Stimulated activated naive CD4-positive, alpha-beta T cell (primary cell): Measurements from ENCODE around the gene EGLN3.
"Not testable (repeated sequence)": the region's sequence is repeated elsewhere in the genome, so short reads cannot be mapped to it uniquely, and the experiment has no call there.

Experiments
- DNase-seq, 6 experiments: peaks; one replicate each; lab custom pipeline; 2025; lab: John Stamatoyannopoulos, UW

The EGLN3 gene

DNA sequence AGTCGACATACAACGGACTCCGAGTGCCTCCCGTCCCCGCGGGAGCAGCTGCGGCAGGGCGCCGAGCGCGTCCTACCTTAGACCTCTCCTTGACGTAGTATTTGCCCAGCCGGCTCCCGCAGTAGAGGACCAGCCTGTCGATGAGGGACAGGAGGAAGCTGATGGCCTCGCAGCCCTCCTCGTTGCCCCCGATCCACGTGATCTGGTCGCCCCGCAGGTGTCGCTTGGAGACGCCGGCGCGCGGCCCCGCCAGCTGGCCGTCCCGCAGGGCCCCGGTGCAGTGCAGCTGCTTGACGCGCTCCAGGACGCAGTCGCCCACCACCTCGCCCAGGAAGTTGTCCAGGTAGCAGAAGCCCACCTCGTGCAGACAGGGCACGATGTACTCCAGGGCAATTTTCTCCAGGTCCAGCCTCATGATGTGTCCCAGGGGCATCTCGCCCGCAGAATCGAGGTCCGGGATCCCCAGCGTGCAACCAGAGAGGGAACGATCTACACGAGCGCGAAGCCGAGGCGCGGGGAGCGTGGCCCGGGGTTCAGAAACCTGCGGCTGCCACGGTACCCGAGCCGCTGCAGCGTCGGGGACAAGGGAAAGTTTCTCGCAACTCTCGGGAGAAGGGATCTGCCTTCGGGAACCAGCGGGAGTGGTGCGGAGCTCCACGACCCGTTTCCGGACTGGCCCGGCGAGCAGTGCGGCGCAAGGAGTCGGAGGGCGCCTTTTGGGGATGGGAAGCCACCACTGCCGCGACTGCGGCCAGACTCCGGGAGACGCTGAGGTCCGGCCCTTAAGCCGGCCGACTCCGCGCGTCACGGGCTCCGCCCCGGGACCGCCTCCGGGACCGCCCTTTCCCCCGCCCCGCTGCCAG, at the start of gene EGLN3:
Gene EGLN3, minus strand, starts transcription at position 755 of the 863 bp plus-strand sequence. Its CDS starts 322 bp downstream, at position 433.
- peak in 1 of 6 experiments; percentile 3 for DNase-seq

DNA sequence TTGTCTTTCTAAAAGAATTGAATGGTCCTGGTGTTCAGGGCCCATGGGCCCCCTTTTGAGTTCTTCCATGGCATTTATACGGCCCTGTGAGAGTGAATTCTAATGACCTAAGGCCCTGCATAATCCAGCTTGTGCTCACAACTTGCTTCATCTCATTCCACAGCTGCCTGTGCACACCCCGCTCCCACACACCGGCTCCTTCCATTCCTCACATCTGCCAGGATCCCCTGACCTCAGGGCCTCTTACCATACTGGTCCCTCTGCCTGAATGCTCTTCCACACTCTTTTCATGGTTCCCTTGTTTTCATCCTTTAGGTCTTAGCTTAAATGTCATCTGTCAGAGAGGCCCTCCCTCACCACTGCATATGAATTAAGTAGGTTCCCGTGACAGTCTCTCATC, 49.5 kb upstream of the EGLN3 start:
- DNase-seq: no peak

DNA sequence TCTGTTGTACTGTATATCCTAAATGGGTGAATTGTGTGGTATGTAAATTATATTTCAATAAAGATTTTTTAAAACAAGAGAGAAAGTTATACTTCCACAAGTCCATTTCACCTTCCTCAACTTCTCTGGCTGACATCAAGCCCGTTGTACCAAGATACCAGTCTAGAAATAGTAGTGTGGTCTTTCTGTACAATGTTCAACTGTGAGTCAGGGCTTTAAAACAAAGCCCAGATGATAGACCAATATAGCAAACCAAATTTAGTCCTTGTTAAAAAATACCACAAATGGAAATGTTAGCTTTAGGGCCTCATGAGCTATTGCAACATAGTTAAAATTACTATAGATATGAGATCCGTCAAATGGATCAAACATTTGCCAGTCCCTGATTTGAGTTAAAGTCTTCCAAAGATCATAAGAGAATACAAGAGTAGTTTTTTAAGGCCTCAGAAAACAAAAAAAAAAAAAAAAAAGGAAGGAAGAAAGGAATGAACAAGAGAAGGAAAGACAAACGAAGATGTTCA, 49.0 kb upstream of the EGLN3 start:
- DNase-seq: no peak

DNA sequence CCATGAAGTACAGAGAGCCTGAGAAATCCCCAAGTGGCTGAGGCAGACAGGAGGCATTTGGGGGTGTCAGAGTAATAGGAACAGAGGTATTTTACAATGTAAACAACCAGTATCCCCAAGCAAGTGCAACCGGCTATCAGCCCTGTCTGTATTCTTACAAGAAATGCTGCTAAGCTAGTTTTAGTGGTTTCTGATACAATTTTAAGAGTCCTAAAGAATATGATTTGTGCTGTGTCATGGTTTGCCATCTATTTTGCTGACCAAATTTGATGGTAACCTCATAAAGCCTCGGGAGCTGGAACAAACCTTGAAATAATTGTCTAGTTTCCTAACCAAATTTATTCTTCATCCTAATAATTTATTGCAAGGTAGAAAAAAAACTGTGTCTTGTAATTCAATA, 46.7 kb upstream of the EGLN3 start:
- DNase-seq: no peak

DNA sequence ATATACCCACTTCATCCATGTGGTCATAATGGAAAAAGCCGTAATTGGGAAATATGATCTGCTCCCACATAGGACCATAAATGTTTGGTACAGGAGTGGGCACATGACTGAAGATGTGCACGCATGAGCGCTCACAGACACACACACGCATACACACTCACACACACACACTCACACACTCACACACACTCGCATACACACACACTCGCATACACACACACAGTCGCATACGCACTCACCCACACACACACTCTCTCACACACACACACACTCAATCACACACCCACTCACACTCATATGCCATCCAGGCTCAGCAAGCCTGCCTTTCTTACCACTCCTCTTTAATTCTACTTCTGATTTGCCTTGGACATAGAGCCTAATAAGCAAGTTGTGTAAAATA, 45.6 kb upstream of the EGLN3 start:
- DNase-seq: no peak

DNA sequence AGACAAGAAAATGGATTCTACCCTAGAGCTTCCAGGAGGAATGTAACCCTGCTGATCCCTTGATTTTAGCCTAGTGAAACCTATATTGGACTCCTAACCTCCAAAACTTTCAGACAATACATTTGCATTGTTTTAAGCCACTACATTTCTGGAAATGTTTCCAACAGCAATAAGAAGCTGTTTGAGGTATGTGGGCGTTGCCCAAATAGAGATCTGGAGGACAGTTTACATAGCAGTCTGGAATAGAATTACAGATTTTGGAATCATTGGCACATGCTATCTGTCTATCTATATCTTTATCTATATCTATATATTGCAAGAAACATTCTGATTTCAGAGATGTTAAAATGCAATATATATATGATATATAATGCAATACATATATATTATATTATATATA, 42.4 kb upstream of the EGLN3 start:
- DNase-seq: no peak

DNA sequence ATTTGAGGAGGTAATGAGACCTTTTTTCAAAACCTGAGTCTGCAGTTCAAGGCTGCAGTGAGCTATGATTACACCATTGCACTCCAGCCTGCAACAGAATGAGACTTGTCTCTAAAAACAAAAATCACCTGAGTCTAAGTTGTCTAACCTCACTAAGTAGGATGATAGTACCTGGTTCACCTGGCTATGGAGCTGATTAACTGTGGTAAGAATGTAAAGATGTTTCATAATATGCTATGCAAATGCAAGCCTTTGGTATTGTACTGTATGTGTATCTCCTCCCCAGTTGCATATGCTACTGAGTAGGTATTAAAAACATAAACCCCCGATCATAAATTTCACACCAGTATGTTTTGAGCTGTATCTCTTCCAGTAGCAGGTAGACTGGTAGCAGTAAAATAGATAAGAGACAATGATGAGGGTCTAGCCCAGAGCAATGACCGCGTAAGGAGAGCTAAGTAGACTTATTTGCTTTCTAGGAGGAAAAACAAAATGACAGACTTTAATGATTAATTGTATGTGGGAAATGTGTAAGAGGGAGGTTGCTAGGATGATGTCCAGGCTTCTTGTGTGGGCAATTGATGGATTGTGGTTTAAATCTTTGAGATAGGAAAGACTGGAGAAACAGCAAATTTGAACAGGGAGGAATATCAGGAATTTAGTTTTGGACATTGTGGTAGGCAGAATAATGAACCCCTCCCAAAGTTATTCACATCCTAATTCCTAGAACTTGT, 41.6 kb upstream of the EGLN3 start:
- DNase-seq: no peak

DNA sequence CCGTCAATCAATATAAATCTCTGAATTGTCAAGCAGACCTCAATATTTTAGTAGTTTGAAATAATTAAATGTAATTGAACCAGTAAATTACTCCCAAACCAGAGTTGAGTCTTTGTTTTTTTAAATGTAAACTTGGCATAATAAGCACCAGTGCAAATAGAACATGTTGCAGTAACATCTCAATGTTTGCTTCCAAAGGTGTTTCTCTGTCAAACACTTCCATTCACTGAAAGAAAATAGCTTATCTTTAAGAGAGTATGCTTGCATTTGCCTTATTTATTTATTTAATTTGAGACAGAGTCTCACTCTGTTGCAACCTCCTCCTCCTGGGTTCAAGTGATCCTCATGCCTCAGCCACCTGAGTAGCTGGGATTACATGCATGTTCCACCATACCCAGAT, 39.9 kb upstream of the EGLN3 start:
- no peak for DNase-seq

DNA sequence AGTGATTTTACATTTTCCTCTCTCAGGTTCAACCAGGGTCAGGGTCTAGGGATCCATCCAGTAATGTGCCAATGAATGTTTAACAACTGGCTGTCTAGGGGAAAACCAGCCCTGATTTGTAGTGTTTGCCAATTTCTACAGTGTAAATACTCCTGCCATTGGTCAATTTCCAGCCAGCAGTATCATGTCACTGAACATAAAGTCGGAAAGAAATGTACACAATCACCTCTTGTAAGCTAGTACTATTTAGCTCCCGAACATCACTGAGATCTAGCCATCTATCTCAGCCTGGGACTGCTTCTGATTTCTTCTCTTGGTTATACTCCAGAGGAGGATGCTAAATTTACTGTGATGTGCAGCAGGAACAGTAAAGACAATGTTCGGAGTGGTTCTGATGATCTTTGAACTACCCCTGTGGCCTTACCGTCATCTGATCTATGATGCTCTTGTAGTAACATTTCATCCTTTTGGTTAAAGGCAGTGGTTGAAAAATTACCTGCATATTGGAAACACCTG, 36.7 kb upstream of the EGLN3 start:
- DNase-seq: no peak

DNA sequence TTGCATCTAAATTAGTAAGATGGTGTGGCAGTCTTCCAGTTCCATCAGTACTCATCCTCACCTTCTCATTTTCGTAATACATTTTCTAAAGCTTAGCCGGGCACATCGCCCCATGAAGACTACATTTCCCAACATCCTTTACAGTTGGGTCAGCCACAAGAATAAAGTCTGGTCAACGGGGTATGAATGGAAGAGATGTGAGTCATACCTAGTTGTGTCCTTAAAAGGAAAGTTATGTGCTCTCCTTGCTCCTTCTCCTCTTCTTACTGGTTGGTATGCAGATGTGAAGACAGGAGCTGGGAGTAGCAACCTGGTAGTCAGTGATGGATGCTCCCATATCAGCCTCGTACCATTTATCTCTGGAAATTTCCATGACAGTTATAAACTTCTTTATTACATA, 35.9 kb upstream of the EGLN3 start:
- DNase-seq: no peak

DNA sequence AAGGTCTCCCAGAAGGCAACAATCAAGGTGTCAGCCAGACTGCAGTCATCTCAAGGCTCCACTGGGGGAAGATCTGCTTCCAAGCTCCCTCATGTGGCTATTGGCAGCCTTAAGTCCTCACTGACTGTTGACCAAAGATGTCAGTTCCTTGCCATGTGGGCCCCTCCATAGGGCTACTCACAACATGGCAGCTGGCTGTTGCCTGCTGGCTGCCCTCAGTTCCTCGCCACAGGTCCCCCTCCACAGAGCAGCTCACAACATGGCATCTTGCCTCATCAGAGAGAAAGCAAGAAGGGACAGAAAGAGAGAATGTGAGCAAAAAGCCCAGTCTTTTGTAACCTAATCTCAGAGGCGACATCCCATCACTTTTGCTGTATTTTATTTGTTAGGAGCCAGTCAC, 34.4 kb upstream of the EGLN3 start:
- DNase-seq: no peak

DNA sequence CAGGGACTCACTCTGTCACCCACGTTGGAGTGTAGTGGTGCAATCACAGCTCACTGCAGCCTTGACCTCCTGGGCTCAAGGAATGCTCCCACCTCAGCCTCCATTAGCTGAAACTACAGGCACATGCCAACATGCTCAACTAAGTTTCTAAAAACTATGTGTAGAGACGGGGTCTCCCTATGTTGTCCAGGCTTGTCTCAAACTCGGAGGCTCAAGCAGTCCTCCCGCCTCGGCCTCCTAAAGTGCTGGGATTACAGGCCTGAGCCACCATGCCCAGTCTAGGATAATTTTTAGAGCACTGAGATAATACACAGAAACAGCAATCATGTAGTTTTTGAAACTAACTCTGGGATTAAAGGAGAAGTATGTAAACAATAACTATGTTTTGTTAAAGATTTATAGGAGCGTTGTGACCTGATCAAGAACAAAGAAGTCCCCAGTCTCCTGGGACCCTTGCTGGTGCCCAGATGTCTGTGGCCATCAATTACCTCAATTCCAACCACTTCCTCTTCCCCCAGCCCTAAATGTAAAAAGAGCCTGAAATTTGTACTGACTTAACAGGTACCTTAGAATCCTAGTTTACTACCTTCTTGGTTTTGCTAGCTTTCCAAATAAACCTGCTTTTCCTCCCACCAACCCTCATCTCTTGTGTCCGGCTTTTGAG, 28.9 kb upstream of the EGLN3 start:
- no peak for DNase-seq

DNA sequence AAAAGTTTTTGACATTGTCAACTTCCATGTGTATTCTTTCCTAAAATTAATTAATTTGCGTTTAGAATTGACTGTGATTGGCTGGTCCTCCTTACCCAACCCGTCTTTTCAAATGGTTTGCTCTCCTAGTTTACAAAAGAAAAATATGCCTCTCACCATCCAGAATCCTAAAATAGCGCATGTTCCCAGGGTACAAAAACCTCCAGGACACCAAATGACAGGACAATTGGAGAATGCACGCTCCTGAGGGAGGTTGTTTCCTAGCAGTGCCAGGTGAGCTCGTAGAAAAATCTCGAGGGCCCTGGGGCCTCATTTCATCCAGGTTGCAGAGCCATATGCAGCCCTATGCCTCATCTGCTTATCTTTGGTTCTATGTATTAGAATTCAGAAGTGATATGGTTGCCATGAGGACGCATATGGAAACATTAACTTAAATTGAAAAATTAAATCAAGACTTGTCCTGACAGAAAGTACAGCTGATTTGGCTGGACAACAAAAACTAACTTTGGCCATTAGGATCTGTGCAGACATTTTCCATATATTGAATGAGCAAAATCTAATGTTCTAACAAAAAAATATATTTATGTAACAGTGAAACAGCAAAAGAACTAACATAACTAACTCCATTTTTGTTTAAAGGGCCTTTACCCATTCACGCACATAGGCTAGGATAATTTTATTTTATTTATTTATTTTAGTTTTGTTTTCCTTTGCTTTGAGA, 28.2 kb upstream of the EGLN3 start:
- DNase-seq: no peak

DNA sequence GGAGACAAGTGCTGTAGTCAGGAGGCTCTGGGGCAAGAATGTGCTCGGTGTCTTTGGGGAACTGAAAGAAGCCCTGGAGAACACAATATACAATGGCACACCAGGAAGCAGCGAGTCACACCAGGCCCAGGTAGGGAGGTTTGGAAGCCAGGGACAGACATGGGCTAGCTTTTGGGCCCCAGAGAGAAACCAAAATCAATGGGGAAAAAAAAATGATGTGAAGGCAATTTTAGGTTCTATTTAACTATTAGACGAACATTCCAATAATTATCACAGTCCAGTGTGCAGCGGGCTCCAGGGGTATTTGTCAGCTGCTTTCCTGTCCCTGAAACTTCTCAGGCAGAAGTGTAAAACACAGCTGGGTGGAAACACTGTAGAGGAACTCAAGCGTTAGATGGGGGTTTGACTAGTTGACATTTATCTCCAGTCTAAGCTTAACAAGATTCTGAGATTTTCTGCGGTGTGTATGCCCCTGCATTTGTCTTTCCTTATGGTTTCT, 21.8 kb upstream of the EGLN3 start:
- no peak for DNase-seq

DNA sequence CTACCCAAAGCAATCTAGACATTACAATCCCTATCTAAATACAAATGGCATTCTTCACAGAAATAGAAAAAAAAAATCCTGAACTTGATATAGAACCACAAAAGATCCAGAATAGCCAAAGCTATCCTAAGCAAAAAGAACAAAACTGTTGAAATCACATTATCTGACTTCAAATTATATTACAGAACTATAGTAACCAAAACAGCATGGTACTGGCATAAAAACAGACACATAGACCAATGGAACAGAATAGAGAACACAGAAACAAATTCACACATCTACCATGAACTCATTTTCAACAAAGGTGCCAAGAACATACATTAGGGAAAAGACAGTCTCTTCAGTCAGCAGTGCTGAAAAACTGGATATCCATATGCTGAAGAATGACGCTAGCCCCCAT, 19.0 kb upstream of the EGLN3 start:
- DNase-seq: not testable (repeated sequence)

DNA sequence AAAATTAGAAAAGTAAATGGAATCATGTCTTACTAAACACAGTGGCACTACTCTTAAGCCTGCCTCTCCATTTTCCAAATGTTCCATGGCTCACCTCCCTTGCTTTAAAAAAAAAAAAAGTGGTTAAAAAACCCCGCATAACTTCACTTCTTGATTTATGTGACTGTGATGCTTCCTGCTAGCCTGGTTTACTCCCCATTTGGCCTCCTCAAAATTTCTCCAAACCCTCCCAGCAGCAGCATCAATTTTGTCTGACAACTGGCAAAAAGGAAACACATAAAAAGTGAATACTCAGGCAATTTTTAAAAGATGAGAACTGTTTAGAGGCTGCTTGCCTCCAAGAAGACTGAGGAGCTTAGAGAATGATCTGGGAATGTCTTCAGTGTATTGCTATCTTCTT, 17.8 kb upstream of the EGLN3 start:
- no peak for DNase-seq

DNA sequence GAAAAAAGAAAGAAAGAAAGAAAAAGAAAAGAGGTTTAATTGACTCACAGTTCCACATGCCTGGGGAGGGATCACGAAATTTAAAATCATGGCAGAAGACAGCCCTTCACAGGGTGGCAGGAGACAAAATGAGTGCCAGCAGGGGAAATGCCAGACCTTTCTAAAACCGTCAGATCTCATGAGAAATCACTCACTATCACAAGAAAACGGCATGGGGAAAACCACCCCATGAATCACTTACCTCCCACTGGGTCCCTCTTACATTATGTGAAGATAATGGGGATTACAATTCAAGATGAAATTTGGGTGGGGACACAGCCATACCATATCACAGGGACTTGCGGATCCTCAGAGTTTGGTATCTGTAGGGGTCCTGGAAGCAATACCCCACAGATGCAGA, 16.3 kb upstream of the EGLN3 start:
- DNase-seq: no peak

DNA sequence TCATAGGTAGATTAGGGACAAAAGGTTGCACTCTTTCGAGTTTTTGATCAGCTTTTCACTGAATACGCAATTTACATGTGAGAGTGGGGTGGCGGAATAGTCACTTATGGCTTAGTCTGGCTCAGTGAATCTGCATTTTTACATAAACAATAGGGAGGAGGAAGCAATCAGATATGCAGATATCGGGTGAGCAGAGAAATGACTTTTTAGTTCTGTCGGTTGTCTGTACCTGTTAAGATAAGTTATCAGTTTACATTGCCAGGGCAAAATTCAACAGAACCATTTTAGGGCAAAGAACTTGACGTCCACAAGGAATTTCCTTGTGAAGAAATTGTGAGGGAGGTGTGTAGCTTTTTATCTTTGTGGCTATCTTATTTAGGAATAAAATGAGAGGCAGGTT, 15.4 kb upstream of the EGLN3 start:
- no peak for DNase-seq

DNA sequence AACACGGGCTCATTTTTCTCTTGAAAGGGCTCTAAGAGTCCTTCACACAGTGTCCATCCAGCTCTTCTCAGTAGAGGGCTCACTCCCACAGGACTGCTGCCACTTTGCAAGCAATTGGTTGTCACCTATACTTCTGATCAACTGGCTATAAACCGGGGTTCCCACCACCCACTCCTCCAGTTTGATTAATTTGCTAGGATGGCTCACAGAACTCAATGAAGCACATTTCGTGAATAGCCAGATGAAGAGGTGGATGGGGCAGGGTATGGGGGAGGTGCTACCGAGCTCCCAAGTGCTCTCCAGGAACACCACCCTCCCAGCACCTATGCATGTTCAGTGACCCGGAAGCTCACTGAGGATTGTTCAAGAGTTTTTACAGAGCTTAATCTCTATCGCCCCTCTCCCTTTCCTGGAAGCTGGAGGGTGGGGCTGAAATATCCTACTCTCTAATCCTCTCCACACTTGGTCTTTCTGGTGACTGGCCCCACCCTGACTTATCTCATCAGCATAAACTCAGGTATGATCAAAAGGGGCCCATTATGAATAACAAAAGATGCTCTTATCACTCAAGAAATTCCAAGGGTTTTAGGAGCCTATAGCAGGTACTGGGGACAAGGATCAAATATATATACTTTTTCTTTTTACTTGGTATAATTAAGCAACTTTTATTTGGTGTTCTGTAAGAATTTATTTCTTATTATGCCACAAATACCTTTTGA, 13.9 kb upstream of the EGLN3 start:
- no peak for DNase-seq

DNA sequence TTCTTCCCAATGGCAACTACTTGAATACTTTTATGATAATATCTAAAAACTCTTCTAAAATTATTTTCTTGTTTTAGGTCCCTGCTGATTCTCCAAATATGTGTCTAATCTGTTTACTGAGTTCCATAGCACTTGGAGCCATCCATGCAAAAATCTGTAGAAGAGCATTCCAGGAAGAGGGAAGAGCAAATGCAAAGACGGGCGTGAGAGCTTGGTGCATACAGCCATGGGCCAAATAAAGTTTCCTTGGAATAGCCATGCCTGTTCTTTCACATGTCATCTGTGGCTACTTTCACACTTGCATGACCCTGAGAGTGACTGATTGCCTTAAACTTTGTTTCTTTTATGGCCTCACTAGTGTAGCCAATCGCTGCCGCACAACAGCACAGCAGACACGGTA, 13.0 kb upstream of the EGLN3 start:
- DNase-seq: no peak

DNA sequence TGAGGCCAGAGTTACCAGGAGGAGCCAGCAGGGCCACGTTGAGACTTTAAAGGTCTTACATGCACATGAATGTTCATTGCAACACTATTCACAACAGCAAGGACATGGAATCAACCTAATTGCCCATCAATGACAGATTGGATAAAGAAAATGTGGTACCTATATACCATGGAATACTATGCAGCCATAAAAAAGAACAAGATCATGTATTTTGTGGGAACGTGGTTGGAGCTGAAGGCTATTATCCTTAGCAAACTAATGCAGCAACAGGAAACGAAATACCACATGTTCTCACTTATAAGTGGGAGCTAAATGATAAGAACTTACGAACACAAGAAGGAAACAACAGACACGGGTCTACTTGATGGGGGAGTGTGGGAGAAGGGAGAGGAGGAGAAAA, 11.6 kb upstream of the EGLN3 start:
- DNase-seq: not testable (repeated sequence)
